ENCODE results near the gene SND1. TPM values are rescaled to one million over a fixed set of nuclear protein-coding genes. Genes with fewer than 3 reads are reported as not detected.

Gene SND1
- total and polyA plus RNA-seq, 2 of the 4 experiments (the other 2 are of a cell fraction), result 154 to 294 TPM

DNA sequence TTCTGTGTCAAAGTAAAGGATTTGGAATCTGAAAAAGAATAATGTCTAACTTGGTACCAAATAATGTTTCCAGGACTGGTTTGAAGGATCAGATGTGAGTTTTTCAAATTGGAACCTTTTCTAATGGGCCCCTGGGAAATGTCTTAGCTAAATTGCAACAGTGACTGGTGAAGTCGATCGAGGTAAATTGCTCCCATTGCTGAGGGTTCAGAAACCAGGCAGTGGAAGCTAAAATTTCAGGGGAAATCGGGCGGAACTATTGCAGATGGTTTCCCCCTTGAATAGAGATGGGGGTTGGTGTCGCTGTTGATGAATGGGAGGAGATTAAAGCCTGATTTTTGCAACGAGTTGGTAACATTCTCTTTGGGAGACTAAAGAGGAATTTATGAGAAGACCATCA lies 112.7 kb downstream of the SND1 start:
- Histone ChIP-seq H2AFZ (replicated peaks; ENCODE audit: low read length, poor library complexity) (no peak overlapping the region), H3K79me1 (ENCODE audit: low read depth in 1 of 2, low read length in 2 of 2) (peaks cover 41 to 71% of the 10 kb centered on the region in 2 experiments), H4K20me1 (ENCODE audit: insufficient read depth, low read length) (peaks cover 65% of the 10 kb centered on the region), H2BK5ac (ENCODE audit: low read depth, low read length, poor library complexity, severe bottlenecking) (no peak overlapping the region), H3K18ac (ENCODE audit: low read depth, low read length) (no peak overlapping the region), H3K9me1 (ENCODE audit: insufficient read depth, low read length) (peaks cover 14% of the 10 kb centered on the region), H3K4me3 (ENCODE audit: insufficient read depth, low read depth, low read length) (no peak overlapping the region), H3K4me1 (ENCODE audit: control insufficient read depth, insufficient read depth, low read length) (peaks cover 3% of the 10 kb centered on the region; the same call in 1 of the 2 replicates), H2BK120ac (ENCODE audit: low read depth, low read length) (no peak overlapping the region), H4K5ac (ENCODE audit: low read depth, low read length) (no peak overlapping the region), H4K91ac (ENCODE audit: insufficient read depth, low read depth, low read length) (no peak overlapping the region), H3K9ac (ENCODE audit: low read depth, low read length) (no peak overlapping the region), H2BK15ac (ENCODE audit: low read depth, low read length) (no peak overlapping the region), H3K36me3 (ENCODE audit: control insufficient read depth, insufficient read depth, low read length) (peaks cover 4% of the 10 kb centered on the region; the same call in 1 of the 2 replicates), H3K56ac (ENCODE audit: extremely low read depth, insufficient read depth, low read length) (no peak overlapping the region), H3K27me3 (ENCODE audit: control insufficient read depth, insufficient read depth, low read length) (no peaks in the 10 kb centered on the region), H2BK20ac (ENCODE audit: low read depth, low read length) (no peak overlapping the region), H3K23ac (ENCODE audit: low read depth, low read length) (no peak overlapping the region), H3K9me3 (ENCODE audit: control insufficient read depth, insufficient read depth, low read length) (no peaks in the 10 kb centered on the region), H3K4me2 (ENCODE audit: low read depth, low read length) (no peak overlapping the region), H3K27ac (ENCODE audit: insufficient read depth, low read length) (no peak overlapping the region), H3K4ac (ENCODE audit: low read depth, low read length) (no peak overlapping the region), H3K14ac (replicated peaks; ENCODE audit: low read depth, low read length) (no peak overlapping the region), H2AK5ac (ENCODE audit: low read depth, low read length) (no peak overlapping the region), H4K8ac (ENCODE audit: low read depth in 2 of 2, low read length in 2 of 2) (no peak overlapping the region), H2AK9ac (replicated peaks; ENCODE audit: low read depth, low read length, poor library complexity) (no peak overlapping the region)
- in situ Hi-C loops (cut with MboI; ENCODE audit: low sequenced_read_pairs) (no loop called here), dilution Hi-C loops (cut with HindIII; ENCODE audit: low sequenced_read_pairs, unreplicated experiment) (no loop called here), intact Hi-C loops (cut with micrococcal nuclease) (no loop called here)
- POLR2A ChIA-PET (ENCODE audit: unreplicated experiment), result no interaction called here
- WGBS, 2 experiments (ENCODE audit: extremely low coverage in 2 of 2, insufficient read length in 1 of 2), result 75% methylated on average over 2 of the region's 6 CpGs; no CpG with 5 or more reads in 1 of the 2 experiments
- no peak for DNase-seq
- CTCF ChIA-PET, result interaction anchor here (0.9 kb wide), 1 partner anchor 9 kb away, joined by 3 read pairs; no protein-coding TSS in a partner anchor
- BruUV-seq (replicated peaks), result no TSS peak
- TF ChIP-seq MAFK (IDR thresholded peaks at IDR 0.05; ENCODE audit: low read depth, low read length) (no peak), CEBPB (IDR thresholded peaks at IDR 0.05; ENCODE audit: low read depth, low read length) (no peak), RAD21 (IDR thresholded peaks at IDR 0.05; ENCODE audit: low read length) (no peak), FOS (IDR thresholded peaks at IDR 0.05; ENCODE audit: low read depth, low read length) (no peak), POLR2A (IDR thresholded peaks at IDR 0.05; ENCODE audit: low read depth, low read length) (no peak), RCOR1 (IDR thresholded peaks at IDR 0.05; ENCODE audit: insufficient replicate concordance, low read length) (no peak), CHD1 (IDR thresholded peaks at IDR 0.05; ENCODE audit: low read depth, low read length) (no peak), SMC3 (IDR thresholded peaks at IDR 0.05; ENCODE audit: low read depth, low read length) (no peak), MAZ (IDR thresholded peaks at IDR 0.05; ENCODE audit: borderline replicate concordance, low read depth, low read length) (no peak), BHLHE40 (IDR thresholded peaks at IDR 0.05; ENCODE audit: low read depth, low read length) (no peak), NFE2L2 (IDR thresholded peaks at IDR 0.05; ENCODE audit: low read depth, low read length) (no peak), MXI1 (IDR thresholded peaks at IDR 0.05; ENCODE audit: borderline replicate concordance, low read depth, low read length) (no peak), RFX5 (IDR thresholded peaks at IDR 0.05; ENCODE audit: low read depth, low read length) (no peak)
- TF ChIP-seq, protein P1, sequence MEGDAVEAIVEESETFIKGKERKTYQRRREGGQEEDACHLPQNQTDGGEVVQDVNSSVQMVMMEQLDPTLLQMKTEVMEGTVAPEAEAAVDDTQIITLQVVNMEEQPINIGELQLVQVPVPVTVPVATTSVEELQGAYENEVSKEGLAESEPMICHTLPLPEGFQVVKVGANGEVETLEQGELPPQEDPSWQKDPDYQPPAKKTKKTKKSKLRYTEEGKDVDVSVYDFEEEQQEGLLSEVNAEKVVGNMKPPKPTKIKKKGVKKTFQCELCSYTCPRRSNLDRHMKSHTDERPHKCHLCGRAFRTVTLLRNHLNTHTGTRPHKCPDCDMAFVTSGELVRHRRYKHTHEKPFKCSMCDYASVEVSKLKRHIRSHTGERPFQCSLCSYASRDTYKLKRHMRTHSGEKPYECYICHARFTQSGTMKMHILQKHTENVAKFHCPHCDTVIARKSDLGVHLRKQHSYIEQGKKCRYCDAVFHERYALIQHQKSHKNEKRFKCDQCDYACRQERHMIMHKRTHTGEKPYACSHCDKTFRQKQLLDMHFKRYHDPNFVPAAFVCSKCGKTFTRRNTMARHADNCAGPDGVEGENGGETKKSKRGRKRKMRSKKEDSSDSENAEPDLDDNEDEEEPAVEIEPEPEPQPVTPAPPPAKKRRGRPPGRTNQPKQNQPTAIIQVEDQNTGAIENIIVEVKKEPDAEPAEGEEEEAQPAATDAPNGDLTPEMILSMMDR (conservative IDR thresholded peaks at IDR 0.05; ENCODE audit: low read depth, low read length), result no peak
- TF ChIP-seq, protein P2, sequence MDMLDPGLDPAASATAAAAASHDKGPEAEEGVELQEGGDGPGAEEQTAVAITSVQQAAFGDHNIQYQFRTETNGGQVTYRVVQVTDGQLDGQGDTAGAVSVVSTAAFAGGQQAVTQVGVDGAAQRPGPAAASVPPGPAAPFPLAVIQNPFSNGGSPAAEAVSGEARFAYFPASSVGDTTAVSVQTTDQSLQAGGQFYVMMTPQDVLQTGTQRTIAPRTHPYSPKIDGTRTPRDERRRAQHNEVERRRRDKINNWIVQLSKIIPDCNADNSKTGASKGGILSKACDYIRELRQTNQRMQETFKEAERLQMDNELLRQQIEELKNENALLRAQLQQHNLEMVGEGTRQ (IDR thresholded peaks at IDR 0.05; ENCODE audit: low read depth, low read length), result no peak
- TF ChIP-seq, protein P3, sequence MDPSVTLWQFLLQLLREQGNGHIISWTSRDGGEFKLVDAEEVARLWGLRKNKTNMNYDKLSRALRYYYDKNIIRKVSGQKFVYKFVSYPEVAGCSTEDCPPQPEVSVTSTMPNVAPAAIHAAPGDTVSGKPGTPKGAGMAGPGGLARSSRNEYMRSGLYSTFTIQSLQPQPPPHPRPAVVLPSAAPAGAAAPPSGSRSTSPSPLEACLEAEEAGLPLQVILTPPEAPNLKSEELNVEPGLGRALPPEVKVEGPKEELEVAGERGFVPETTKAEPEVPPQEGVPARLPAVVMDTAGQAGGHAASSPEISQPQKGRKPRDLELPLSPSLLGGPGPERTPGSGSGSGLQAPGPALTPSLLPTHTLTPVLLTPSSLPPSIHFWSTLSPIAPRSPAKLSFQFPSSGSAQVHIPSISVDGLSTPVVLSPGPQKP (IDR thresholded peaks at IDR 0.05; ENCODE audit: borderline replicate concordance, low read depth, low read length), result no peak
- no peak for ATAC-seq (ENCODE audit: low read depth)
